ENCODE data around the gene ZSCAN31.

DNA sequence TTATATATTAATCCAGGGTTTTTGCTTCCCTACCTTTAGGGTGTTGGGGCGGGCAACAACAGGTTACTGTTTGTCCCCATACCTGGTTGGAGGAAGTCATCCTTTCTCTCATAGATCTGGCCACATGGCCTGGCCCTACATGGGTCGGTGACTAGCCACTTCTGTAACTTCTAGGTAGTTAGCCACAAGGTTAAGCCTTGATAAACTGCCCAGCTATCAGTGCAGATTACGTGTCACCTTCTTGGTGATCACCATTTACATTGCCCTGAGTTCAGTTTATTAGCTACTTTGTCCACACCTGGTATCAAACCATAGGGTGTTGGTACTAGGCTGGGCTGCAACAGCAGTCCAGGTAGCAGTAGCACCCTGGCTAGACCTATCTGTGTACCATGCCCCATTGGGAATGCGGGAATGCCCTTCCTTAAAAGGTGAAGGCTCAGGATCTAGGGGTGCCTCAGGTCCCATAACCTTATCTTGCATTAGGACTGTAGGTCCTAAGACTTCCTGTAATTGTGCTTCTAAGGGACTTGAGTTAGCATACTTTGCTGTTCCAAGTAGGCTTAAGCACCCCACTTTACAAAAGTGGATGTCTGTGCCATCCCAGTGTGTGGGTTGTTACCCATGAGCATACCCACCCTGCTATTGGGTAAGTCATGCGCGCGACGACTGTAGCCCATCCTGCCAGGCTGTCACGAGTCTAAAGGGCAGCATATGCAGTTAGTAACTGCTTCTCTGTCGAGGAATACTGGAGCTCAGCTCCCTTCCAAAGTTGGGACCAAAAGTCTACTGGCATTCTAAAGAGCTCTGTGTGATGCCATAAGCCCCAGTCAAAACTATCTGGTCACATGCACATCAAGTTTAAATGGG is 19.0 kb upstream of the ZSCAN31 start:
- TF ChIP-seq, protein P1, sequence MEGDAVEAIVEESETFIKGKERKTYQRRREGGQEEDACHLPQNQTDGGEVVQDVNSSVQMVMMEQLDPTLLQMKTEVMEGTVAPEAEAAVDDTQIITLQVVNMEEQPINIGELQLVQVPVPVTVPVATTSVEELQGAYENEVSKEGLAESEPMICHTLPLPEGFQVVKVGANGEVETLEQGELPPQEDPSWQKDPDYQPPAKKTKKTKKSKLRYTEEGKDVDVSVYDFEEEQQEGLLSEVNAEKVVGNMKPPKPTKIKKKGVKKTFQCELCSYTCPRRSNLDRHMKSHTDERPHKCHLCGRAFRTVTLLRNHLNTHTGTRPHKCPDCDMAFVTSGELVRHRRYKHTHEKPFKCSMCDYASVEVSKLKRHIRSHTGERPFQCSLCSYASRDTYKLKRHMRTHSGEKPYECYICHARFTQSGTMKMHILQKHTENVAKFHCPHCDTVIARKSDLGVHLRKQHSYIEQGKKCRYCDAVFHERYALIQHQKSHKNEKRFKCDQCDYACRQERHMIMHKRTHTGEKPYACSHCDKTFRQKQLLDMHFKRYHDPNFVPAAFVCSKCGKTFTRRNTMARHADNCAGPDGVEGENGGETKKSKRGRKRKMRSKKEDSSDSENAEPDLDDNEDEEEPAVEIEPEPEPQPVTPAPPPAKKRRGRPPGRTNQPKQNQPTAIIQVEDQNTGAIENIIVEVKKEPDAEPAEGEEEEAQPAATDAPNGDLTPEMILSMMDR (IDR thresholded peaks at IDR 0.05; ENCODE audit: insufficient read depth, low read depth, low read length), result no peak
- TF ChIP-seq EZH2 (IDR thresholded peaks at IDR 0.05; ENCODE audit: insufficient read depth, low read length), result no peak

All from astrocyte (in vitro differentiated cells and primary cell).